Suprapubic skin (tissue), 4 donors: Measurements from ENCODE around the gene BTBD6.

Source experiments
- CTCF ChIP-seq, 2 donors: fragments of 200-600 bp in 1 of 2; fragments of 450-650 bp in 1 of 2; sonication (generic) in 1 of 2; IDR thresholded peaks; one replicate each; pipeline ENCODE4 v1.5.1; 2016 to 2019; ENCODE audit warnings: antibody characterized with exemption in 2 of 2, mild to moderate bottlenecking in 1 of 2, moderate library complexity in 1 of 2
- EP300 ChIP-seq: sonication (generic); formaldehyde crosslinking; IDR thresholded peaks from one replicate; pipeline ENCODE4 v1.6.1; 2017; ENCODE audit warnings: antibody characterized with exemption
- POLR2A ChIP-seq, 2 donors: fragments of 450-650 bp; IDR thresholded peaks; one replicate each; pipeline ENCODE4 v1.6.1; 2017; ENCODE audit warnings: antibody characterized with exemption in 2 of 2, mild to moderate bottlenecking in 2 of 2, moderate library complexity in 2 of 2
- POLR2AphosphoS5 ChIP-seq, 3 donors: sonication (generic); formaldehyde crosslinking; IDR thresholded peaks; one replicate each; pipeline ENCODE4 v1.6.1; 2017; ENCODE audit warnings: antibody characterized with exemption in 3 of 3

- no peak for TF ChIP-seq CTCF (IDR thresholded peaks at IDR 0.05)
- no peak for TF ChIP-seq POLR2AphosphoS5 (IDR thresholded peaks at IDR 0.05)
- no peak for TF ChIP-seq POLR2A (IDR thresholded peaks at IDR 0.05)
- TF ChIP-seq EP300, result no peak
Measured at GRCh38 chr14:105207996-105208737, 40.2 kb upstream of the BTBD6 start.
